Activated CD4-positive, alpha-beta T cell treated with anti-CD3 and anti-CD28 coated beads for 4 hours (primary cell): ENCODE data around the gene INPP4A.
A peak's percentile ranks its signal among the peaks of the same experiment; 100 is the strongest.

Source experiments
- DNase-seq, 2 donors: peaks; one replicate each; pipeline ENCODE4 v3.0.0-alpha.2; 2020

The INPP4A gene

DNA sequence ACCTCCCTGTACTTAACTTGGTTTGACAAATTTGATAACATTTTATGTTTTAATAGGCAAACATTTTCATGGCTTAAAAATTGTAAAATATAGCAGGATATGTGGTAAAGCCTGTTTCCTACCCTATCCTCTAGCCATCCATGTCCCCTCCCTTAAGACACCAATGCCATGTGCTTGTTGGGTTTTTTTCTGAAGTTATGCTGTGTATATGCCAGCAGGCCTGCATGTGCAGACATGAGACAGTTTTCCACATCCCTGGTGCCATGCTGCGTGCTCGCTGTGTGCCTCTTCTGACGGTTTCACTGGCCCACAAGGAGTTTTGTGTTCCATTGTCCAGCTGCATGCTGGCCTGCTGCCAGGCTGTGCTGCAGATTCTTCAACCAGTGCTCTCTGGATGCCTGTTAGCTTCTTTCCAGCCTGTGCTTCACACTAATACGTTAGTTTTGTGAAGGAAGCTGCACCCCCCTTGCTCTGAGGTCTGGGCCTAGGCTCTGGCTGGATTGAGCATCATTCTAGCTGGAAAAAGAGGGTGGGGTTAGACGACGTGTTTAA, 16.9 kb downstream of the INPP4A start:
- peak in 1 of 2 donors; percentile 1 for DNase-seq

DNA sequence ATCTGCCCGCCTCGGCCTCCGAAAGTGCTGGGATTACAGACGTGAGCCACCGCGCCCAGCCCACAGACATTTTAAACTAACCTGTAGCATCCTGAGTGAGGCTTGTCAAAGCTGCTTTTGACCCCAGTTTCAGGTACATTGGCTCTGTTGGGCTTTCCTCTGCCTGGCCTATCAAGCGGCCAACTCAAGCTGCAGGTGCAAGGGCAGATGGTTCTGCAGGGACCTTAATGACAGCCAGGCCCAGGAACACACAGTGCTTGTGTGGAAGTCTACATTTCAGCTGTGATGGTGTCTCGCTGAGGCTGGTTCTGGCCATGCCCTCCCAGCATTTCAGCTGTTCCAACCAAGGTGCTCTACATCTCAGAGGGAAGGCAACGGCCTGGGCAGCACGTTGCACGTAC, 18.4 kb downstream of the INPP4A start:
- peak in 1 of 2 donors; percentile 1 for DNase-seq

DNA sequence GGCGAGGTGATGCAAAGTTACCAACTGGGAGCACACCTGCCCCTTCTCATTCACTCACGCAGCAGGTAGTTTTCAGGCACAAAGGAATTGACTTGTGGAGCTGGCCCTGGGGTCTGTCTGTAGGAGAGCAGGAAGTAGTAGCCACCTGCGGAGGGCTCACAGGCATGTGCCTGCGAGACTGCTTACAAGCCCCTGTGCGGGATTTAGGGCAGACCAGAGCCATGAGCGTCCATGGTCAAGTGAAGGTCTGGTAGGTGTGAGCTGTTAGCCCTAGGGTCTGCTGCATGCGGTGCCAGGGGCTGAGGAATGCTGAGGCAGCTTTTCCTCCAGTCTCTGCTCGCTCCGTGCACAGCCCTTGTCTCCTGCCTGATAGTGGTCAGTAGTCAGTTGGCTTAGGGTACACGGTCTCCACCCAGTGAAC, 18.9 kb downstream of the INPP4A start:
- no peak for DNase-seq

DNA sequence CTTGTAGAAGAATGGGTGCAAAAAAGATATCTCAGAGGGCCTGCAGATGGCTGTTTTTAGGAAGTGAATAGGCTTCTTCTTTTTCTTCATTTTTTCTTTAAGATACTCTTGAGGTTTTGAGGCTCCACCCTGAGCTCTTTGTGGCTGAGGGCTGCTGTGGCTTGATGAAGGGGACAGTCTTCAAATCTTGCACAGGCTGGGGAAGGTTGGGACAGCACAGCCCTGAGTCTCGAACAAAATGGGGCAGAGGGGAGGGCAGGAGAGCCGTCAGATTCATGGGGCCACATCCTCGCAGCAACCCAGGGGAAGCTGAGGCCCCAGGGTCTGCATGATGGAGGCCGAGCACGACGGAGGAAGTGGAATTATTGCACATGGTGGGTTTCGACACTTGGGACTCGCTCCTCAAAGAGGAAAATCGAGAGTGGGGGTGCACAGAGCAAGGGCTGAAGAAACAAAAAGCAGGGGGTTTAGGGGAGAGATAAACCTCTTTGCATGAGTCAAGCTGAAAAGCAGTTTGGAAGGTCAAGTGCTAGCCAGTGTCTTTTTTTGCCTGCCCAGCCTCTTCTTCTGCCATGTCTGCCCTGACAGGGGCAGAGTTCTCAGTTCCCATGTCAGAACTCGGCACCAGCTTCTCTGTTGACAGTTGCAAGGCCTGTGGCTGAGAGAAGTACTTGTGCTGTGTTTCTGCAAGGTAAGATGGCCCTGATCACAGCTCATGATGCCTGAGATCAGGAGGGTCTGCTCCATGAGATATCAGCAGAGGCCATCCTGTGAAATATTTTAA, 19.5 kb downstream of the INPP4A start:
- no peak for DNase-seq

DNA sequence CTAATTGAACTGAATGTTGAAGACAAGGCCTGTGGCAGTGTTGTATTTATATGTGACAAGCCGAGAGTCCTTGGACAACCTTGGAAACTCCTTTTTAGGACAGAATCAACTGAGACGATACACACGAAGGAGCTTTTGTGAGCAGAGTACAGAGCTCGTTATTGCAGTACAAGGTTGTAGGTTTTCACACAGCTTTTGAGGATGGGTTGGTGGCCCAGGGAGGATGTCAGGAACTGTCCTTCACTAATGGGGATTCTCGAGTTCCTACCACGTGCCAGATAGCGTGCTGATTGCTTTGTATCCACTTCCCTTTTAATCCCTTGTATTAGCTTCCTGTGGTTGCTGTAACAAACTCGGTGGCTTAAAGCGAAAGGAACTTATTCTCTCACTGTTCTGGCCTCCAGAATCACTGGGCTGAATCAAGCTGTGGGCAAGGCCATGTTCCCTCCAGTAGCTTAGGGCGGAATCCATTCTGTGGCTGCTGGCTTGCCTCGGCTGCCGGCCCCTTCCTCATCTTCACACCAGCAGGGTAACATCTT, 20.2 kb downstream of the INPP4A start:
- DNase-seq: no peak

DNA sequence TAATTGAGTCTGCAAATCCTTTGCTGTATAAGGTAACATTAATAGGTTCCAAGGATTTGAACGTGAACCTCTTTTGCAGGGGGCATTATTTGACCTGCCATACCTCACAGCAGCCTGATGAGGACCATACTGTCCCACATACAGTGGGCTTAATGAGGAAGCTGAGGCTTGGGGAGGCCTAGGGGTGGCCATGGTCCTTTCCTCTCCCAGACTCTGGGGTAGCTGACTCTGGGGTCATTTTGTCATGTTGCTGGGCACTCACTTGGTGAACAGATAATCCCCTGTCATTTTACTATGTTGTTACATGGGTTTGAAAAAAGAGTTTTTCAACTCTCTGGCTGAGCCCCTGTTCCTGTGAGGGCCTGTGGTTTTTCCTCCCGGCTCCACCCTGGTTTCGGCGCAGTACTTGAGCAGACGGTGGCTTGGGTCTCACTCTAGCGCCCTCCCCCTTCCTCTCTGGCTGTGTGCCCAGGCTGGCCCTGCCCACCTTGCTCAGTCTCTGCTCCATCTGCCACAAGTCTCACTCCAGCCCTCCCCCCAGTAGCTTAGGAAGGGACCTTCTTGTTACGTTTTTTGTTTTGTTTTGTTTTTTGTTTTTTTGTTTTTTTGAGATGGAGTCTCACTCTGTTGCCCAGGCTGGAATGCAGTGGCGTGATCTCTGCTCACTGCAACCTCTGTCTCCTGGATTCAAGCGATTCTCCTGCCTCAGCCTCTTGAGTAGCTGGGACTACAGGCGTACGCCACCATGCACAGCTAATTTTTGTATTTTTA, 21.0 kb downstream of the INPP4A start:
- peak; percentile 63 for DNase-seq

DNA sequence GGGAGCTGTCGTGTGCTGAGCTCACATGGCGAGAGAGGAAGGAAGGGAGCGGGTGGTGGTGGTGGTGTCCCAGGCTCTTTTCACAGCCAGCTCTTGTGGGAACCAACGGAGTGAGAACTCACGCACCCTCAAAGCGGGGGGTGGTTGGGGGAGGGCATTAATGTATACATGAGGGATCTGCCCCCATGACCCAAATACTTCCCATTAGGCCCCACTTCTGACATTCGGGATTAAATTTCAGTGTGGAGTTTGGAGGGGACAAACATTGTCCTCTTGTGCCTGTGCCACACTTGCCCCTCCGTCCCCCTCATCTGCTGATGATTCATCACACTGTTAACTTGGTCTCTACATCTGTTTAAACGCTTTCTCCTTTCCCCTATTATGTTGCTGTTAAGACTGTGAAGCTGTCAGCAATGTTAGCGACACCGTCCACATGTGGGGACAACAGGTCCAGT, 22.5 kb downstream of the INPP4A start:
- no peak for DNase-seq

DNA sequence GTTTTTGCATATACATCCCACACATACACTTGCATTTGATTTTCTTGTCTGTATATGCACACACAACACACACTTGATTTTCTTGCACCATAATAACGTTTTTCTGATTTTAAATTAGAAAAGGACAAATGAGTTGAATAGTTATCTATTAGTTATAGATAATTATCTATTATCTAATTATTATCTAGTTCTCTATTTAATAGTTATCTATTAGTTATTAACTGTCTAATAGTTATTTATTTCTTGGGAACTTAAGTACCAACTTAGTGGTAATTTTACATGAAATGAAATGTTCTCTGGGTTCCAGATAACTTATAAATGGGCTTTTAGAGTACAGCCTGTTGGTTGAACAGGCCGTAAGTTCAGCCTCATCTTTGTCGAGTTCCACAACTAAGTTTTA, 23.0 kb downstream of the INPP4A start:
- DNase-seq: no peak

DNA sequence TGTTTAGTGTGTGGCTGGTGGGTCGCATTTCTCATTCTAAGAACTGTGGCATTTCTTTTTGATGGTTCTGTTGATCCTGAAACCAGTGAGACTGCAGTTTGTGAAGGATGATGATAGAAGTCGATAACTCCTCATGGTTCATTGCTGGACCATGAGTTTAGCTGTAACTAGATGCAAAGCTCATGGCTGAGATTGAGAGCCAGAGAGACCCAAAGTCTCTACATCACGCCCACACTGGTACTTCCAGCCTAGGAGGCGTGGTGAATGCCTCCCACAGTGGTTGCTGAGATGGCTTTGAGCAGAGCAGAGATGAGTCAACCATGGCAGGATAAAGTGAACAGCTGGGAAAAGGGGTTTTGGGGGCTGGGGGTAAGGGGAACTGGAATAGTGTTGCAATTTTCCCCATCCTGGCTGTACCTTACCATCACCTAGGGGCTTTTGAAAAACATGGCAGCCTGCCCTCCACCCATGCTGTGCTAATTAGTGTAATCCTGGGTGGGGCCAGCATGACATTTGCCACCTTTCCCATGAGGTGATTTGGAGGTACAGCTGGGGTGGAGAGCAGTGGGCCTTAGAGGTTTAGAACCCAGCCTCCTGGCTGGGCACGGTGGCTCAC, 24.1 kb downstream of the INPP4A start:
- DNase-seq: peak; percentile 60 to 70

DNA sequence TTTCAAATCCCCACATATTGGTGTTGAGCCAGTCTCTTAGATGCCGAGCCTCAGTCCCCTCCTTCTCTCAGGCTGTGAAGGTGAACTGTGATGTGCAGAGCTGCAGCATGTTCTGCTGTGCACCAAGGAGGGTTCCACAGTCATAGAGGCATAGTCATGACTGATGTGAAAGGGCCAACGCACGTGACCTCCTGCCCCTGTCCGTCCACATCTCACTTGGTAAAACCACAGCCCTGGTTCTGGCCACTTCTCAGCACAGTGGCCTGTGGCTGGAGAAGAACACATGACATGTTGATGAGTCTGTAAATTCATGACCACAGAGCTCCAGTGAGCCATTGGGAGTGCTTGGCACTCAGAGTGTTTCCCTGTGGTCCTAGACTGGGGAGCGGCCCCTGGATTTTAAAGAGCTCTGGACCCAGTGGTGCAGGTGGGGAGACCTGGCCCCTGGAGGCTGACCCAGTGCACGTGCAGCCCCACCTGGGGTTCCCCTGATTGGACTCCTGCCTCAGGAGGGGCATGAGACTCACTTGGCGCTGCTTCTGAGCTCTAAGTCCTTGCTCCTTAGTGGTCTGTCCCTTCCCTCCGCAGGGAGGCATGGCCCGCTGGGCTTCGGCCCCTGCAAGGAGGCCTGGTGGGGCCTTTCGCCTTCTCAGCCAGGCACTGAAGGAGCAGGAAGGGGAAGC, 25.3 kb downstream of the INPP4A start:
- DNase-seq: no peak

DNA sequence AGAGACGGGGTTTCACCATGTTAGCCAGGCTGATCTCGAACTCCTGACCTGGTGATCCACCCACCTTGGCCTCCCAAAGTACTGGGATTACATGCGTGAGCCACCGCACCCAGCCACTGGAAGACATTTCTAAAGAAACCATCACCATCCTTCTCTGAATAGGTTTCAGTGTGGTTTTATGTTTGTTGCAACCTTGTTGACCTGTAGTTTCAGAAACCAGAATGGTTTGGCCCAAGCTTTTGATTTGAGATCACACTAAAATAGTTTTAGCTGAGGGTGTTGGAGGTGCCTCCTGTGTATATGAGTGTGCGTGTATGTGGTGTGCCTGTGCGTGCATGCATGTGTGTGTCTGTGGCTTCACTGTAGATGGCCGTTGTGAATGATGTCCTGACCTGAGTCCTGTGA, 26.2 kb downstream of the INPP4A start:
- DNase-seq: no peak

DNA sequence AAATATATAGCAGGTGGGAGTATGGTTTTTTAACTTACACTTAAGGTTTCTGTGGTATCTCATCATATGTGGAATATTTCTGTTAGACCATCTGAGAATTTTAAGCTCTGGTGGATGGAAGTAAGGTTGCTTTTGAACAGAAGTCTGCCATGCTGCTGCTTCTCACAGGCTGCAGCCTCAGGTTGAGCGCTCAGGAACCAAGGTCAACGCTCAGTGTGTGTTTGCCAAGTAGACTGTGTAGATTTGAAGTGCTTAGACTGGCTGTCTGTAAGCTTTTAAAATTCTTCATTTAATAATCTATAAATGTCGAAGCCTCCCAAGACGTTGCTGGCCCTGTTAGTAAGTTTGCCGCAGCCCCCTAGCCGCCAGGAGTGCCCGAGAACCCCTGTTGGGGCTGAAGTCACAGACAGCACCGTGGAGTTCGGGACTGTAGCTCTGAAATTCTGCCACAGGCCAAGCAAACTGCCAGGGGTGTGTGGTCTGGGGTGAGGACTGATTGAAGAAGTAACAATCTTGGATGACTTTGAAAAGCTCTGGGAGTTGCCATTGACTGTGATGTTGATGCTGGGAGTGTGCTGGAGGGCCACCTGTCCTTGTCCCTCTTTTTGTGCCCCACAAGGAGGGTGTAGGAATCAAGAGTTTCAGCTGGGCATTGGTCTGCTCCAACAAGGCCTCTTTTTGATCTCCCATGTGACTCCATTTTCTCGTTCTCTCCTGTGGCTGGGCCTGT, 26.9 kb downstream of the INPP4A start:
- no peak for DNase-seq

DNA sequence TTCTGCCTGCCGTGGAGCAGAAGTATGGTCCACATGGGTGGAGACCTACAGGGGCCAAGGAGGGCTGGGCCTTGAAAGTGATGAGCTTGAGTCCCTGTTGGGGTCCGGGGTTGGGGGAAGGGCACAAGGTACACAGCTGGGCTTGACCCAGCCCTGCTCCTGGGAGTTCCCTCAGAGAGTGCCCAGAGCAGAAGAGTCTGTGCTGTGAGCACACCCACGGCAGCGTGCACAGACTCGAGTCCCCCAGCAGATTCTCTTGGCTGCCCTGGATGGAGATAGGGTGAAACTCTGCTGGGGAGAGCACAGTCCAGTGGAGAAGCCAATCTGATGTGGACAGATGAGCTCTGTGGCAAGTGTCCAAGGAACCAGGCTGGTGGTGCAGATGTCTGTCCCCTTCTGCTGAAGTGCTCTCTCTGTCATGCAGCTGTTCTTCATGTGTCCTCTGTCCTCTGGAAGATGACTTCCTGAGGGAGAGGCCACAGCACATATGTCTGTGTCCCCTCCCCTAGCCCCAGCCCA, 27.5 kb downstream of the INPP4A start:
- DNase-seq: no peak

DNA sequence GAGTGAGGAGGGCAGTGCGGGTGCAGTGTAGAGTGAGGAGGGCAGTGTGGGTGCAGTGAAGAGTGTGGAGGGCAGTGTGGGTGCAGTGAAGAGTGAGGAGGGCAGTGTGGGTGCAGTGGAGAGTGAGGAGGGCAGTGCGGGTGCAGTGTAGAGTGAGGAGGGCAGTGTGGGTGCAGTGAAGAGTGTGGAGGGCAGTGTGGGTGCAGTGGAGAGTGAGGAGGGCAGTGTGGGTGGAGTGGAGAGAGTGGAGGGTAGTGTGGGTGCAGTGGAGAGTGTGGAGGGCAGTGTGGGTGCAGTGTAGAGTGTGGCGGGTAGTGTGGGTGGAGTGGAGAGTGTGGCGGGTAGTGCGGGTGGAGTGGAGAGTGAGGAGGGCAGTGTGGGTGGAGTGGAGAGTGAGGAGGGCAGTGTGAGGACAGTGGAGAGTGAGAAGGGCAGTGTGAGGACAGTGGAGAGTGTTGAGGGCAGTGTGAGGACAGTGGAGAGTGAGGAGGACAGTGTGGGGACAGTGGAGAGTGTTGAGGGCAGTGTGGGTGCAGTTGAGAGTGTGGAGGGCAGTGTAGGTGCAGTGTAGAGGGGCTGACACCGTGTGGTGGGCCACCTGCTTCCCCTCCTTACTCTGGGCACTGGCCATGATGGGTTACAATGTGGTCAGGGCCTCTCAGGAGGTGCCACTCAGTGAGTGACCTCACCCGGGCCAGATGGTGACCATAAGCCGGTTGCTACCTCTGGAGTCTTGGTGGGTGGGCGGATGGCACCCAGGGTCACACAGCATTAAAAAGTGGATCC, 28.5 kb downstream of the INPP4A start:
- no peak for DNase-seq

DNA sequence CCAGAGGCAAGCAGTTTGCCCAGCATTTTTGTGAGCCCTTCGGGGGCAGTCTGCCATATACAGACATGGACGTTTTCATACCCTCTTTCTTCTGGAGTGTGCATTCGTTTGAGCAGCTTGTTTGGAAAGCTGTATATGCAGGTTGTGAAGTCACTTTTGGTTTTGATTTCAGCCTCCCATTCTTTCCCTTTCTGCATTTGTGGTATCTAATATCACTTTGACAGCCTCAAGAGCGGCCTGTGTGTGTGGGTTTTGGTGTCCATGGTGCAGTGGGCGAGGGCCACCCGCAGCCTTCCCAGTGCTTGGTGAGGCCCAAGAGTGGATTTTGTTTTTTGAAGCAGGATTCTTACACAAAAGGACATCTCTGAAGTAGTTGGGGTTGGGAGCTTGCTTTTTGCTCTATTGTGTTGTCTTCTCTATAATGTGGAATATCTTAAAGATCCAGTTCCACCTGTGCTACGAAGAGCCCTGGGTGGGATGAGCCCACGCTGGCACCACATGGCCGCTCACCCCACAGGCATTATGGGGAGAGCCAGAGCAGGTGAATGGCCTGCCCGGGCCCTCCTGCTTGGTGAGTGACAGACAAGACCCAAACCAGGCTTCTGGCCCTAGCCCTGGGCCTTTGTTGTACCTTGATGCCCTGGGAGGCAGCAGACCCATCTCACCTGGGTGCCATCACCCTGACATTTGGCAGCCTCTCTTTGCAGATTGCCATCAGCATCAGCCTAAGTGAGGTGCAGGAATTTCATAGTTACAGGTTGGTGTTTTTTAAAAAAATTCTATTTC, 29.5 kb downstream of the INPP4A start:
- DNase-seq: no peak

DNA sequence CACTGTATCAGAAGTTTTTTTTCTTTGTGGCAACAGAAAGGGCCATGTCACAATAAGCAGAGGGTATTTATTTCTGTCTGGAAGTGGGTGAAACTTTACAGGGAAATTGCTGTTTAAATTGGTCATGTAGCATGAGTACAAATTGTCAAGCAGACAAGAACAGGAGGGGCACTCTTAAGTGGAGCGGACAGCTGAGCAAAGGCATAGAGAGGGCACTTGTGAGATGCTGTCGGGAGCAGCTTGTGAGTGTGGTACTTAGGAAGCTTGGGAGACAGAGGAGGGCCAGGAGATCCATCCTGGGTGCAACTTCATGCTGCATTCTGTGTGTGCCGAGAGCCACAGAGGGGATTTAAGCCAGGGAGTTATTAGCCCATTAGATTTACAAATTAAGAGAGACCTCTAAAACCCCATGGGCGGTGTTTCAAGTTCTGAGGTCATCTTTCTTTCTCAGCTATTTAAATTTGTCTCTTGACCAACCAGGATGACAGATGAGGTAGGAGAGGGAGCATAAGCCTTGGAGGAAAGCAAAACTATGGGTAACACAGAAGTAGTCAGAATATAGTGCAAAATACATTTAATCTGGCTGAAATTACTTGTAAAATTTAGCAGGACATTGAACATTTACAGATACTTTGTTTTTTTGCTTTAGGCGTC, 30.4 kb downstream of the INPP4A start:
- no peak for DNase-seq

DNA sequence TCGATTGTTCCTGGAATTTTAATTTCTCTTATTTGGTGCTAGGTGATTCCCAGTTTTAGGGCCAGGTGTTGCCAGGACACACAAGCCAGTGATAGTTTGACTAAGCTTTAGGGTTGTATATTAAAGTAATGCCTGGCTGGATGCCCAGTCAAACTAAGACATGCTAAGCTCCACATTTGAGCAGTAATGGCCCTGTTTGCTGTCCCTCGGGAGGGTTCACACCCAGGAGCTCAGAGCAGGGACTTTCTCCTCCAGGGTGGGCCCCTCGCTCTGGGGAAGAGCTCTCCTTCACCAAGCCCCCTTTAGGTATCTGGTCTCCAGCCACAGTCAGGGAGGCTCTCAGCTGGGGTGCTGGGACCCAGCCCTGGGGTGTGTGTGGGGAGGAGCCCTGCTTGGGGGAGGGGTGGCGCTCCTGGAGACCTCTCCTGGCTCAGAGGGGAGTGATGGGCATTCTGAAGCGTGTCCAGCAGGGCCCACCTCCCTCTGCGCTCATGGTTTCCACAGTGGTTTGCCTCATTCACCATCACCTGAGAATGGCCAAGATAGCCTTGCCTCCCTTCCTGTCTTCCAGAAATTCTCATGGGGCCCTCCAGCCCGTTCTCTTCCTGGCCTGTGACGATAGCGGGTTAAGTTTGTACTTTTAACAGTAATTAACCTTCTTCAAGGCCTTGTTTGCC, 31.7 kb downstream of the INPP4A start:
- DNase-seq: no peak

DNA sequence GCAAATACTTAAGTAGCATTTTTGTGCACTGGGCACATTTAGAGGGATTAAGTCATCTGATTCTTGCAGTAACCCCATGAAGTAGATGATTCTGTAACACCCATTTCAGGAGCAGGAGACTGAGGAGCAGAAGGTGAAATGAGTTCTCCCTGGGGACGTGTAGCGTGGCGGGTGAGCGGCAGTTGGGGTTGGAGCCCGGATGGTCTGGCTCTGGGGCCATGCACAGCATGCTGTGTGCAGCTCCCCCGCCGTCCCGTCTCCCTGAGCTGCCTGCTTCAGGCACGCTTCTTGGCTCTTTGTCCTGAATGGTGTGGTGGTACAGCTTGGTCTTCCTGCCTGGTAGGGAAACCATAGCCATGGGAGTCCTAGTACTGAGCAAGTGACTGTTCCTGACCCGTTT, 32.4 kb downstream of the INPP4A start:
- no peak for DNase-seq

DNA sequence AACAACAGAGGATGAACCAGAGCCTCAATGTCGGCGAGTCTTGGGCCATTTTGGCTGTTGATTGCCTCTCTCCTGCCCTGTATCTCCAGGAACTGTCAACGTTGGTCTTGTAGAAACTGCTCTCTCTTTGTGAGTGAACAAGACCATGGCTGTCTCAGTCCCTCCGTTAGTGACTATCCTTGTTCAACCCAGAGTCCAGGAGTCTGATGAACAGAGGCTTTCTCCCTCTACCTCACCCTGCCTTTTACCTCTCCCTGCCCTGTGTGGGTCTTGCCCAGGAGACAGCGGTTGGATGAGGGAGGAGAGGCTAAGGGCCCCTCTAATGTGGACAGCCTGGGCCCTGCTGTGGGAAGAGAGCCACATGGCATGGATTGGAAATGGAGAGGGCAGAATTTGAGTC, 32.8 kb downstream of the INPP4A start:
- no peak for DNase-seq
